AG10803 (cell line): ENCODE measurements around the gene WBP1.

Experiments
- DNase-seq: peaks from one replicate; pipeline ENCODE4 v3.0.0; 2010; ENCODE audit warnings: low read depth
- H3K4me3 ChIP-seq: 2 replicates; pipeline ENCODE4 v1.5.1; 2011; ENCODE audit warnings: mild to moderate bottlenecking, low read length, control low read depth
- TF ChIP-seq, protein P1 (sequence below): conservative IDR thresholded peaks from 2 replicates; pipeline ENCODE4 v1.5.1; 2011; ENCODE audit warnings: mild to moderate bottlenecking, low read length, control low read depth, inconsistent platforms

WBP1 gene

DNA sequence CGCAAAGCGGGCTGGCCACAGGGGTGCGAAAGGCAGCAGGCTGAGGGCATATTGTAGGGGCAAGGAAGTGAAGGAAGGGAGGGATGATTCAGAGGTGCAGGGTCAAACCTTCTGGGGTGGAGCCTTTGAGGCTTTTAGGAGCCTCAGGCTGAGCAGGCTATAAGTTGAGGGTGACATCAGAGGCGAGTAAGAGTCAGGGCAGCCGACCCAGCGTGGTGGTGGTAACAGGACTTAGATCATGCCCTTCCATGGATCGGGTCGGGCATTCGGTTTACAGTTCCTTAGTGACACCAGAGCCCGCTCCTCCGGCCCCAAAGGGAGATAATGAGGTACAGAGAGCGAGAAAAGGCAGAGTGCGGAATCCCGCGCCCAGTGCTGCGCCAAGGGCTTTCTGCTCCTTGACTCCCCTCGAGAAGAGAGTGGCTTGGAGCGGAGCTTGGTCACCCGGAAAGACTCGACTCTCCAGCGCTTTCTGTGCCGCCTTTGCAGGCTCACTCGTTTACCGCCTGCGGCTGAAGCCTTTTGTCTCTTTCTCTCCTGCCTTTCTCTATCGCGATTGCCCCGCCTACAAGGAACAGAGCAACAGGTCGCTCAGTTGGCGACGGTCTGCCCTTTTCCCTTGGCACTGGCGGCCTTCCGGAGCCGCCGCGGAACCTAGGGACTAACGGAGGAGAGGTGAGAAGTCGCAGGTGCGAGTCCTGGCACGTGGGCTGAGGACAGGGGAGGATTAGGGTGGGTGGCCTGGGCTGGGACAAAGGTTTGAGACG, 40.4 kb downstream of the WBP1 start:
- TF ChIP-seq, protein P1, sequence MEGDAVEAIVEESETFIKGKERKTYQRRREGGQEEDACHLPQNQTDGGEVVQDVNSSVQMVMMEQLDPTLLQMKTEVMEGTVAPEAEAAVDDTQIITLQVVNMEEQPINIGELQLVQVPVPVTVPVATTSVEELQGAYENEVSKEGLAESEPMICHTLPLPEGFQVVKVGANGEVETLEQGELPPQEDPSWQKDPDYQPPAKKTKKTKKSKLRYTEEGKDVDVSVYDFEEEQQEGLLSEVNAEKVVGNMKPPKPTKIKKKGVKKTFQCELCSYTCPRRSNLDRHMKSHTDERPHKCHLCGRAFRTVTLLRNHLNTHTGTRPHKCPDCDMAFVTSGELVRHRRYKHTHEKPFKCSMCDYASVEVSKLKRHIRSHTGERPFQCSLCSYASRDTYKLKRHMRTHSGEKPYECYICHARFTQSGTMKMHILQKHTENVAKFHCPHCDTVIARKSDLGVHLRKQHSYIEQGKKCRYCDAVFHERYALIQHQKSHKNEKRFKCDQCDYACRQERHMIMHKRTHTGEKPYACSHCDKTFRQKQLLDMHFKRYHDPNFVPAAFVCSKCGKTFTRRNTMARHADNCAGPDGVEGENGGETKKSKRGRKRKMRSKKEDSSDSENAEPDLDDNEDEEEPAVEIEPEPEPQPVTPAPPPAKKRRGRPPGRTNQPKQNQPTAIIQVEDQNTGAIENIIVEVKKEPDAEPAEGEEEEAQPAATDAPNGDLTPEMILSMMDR: no peak
- DNase-seq: no peak
- peak overlapping the region; percentile 53 for H3K4me3 ChIP-seq

DNA sequence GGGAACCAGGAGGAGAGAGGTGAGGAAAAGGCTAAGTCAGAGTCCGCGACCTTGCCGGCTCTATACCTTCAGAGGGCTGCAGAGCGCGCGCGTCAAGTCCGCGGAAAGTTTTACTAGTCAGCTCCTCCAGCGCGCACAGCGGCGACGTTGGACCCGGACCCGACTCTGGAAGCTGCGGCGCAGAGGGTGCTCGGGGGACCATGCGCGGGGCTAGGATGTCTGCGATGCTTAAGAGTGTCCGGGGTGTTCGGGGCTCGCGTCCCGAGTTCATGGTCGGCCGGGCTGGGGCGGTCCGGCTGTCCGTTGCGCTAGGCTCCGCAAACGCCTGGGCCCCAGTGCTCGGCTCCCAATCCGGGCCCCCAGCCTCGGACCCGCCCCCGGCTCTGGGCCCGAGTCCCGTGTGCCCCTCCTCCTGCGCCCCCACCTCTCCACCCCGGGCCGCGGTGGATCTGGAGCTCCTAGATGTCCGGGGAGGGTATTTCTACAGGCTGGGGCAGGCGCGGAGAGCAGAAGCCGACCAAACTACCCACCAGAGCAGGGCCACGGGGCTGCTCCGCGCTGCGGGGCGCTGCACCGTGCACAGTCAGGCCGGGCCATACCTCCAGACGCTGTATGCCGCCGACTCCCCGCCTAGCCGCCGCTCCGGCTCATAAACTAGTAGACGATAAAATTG, 41.2 kb downstream of the WBP1 start, which contains the start of gene LBX2:
Gene LBX2, minus strand, starts transcription at position 337 of the 673 bp plus-strand sequence. Its CDS starts 66 bp downstream, at position 271.
- TF ChIP-seq, protein P1: no peak
- peak within 1 kb of the TSS; percentile 53 for H3K4me3 ChIP-seq
- DNase-seq: no peak

DNA sequence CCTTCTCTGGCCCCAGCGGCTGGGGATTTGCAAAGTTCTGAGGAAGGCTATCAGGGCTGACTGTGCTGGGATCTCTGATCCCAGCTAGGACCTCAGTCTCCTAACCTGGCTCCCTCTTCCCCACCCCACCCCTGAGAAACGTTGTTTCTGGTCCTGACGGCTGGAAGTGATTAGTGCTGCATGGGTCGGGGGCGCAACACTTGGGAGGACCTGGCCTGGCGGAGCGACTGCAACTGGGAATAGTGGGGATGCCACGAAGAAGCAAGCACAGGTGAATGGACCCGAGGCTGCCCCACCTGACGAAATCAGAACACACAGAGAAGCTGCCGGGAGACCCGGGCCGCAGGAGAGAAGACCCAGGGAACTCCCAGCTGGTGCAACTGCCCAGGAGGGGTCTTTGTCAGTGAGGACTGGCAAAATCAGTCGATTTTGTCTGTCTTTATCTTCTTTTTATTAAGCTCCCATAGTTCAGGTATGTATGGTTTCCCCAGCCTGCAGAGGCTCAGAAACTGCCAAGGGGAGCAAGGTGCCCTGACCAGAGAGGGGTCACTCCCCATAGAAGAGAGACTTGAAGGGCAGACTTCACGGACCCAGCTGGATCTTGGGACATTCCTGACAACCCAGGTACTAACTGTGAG, 41.8 kb downstream of the WBP1 start:
- DNase-seq: no peak
- H3K4me3 ChIP-seq: peak overlapping the region; percentile 22; the same call in 1 of the 2 replicates
- TF ChIP-seq, protein P1: no peak

DNA sequence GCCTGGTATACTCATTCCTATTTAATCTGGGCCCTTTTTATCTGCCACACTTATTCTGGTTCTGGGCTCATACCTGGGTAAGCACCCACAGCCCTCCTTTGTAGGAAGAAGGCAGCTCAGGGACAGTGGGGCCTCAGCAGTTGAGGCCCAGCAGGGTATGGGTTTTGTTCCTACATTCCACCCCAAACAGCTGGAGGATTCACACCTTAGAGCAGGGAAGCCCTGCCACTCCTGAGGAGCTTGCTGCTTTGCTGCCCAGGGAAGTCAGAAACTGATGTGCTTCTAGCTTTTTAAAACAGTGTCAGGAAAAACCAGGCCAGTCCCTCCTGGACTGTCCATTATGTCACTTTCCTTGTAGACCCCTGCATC, 42.3 kb downstream of the WBP1 start:
- TF ChIP-seq, protein P1: no peak
- DNase-seq: no peak
- H3K4me3 ChIP-seq: no peak overlapping the region

DNA sequence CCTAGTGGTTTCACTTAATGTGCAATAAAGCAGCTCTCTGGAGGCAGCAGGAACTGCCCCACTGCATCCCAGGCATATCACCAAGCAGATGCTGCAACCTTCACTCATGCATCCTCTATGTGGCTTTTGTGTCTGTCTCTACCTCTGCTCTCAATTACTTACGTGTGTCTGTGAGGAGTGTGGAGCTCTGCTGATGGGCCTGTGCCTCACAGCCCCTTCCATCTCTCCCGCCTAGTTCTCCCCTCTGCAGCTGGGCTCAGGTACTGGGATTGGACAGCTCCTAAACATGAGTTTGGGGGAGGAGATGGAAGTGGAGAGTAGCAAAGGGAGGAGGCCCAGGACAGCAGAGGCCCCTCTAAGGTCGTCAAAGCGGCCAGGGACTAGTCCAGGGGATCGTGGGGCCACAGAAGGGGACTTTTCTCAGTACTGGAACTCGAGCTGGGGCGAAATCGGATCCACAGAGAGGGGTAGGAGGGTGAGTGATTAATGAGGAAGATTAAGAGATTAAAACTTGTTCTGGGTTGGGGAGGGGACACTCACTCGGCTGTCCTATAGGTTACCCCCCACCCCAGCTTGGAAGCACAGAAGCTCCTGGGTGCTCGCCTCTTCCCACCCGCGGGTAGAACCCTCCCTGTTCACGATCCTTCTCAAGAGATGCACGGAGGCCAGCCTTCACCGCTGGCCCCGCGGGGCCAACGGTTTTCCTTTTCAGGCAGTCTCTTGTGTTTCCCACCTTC, 43.3 kb downstream of the WBP1 start:
- H3K4me3 ChIP-seq: peak overlapping the region; percentile 78
- TF ChIP-seq, protein P1: no peak
- no peak for DNase-seq

DNA sequence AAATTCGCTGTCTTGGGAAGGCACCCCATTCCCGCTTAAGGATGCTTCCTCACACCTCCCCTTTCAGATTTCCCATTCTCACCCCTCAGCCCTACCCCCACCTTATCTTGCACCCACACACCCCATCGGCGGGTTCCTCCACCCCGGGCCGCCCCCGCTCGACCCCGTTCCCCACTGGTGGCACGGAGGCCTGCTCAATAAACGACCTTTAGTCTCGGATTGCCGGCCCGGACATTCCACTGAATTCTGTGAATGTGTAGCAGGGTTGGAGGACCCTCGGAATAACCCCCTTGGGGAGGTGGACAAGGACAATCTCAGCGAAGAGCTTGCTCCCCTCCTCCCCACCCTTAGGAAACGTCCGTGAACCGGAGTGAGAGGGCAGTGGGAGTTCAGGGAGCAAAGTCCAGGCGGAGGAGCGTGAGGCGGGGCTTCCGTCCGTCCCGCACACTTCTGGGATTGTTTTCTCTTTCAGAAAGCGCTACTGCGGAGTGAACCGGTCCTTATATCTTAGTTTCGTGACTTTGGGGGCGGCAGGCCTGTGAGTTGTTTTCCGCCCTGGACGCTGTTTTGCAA, 44.0 kb downstream of the WBP1 start:
- DNase-seq: no peak
- H3K4me3 ChIP-seq: peak overlapping the region; percentile 78
- TF ChIP-seq, protein P1: no peak
